ENCODE results near the gene ZMYM1. TPM values are rescaled to one million over a fixed set of nuclear protein-coding genes. Genes with fewer than 3 reads are reported as not detected.

Gene ZMYM1
- total and polyA plus RNA-seq, 2 donors: 6.0 to 61.6 TPM

Other genes with a start within 250 kb of the ZMYM1 start
- gene SMIM12, start 219.6 kb upstream of the ZMYM1 start, total RNA-seq: 9.7 TPM
- gene SMIM12, start 219.6 kb upstream of the ZMYM1 start, polyA plus RNA-seq: 47.8 TPM
- gene DLGAP3, start 149.7 kb upstream of the ZMYM1 start, total RNA-seq: not detected
- 0.29 TPM for gene DLGAP3, start 149.7 kb upstream of the ZMYM1 start, polyA plus RNA-seq
- 31.6 TPM for gene TMEM35B, start 94.0 kb upstream of the ZMYM1 start, total RNA-seq
- 83.9 TPM for gene TMEM35B, start 94.0 kb upstream of the ZMYM1 start, polyA plus RNA-seq
- gene ZMYM6, start 47.4 kb upstream of the ZMYM1 start, total RNA-seq: 45.4 TPM
- gene ZMYM6, start 47.4 kb upstream of the ZMYM1 start, polyA plus RNA-seq: 8.5 TPM
- gene SFPQ, start 113.8 kb downstream of the ZMYM1 start, total RNA-seq: 293 TPM
- 134 TPM for gene SFPQ, start 113.8 kb downstream of the ZMYM1 start, polyA plus RNA-seq
- 75.3 TPM for gene ZMYM4, start 189.3 kb downstream of the ZMYM1 start, total RNA-seq
- 14.1 TPM for gene ZMYM4, start 189.3 kb downstream of the ZMYM1 start, polyA plus RNA-seq